Measurements from ENCODE around the gene BRD3. TPM values are rescaled to one million over a fixed set of nuclear protein-coding genes. Genes with fewer than 3 reads are reported as not detected.

The BRD3 gene
- polyA plus RNA-seq, 3 donors = 16.4 to 18.2 (median 17.1) TPM

DNA sequence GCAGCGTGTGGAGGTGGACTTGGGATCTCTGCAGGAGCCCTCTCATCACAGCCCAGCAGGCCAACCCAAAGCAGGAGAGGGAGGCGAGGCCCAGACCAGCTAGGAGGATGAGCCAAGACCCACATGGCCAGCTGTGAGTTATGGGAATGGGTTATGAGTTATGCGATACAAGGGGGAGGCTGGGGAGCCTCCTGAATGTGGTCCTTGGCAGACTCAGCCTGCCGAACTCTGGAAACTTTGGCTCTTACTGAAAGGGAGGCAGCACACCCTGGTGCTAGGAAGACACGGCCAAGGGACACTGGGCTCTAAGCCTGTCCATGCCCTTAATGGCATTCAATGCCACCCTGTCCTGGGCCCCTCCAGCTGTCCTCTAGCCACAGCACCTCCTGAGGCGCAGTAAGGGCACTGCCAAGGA, 68.0 kb downstream of the BRD3 start:
- DNase-seq = no peak

DNA sequence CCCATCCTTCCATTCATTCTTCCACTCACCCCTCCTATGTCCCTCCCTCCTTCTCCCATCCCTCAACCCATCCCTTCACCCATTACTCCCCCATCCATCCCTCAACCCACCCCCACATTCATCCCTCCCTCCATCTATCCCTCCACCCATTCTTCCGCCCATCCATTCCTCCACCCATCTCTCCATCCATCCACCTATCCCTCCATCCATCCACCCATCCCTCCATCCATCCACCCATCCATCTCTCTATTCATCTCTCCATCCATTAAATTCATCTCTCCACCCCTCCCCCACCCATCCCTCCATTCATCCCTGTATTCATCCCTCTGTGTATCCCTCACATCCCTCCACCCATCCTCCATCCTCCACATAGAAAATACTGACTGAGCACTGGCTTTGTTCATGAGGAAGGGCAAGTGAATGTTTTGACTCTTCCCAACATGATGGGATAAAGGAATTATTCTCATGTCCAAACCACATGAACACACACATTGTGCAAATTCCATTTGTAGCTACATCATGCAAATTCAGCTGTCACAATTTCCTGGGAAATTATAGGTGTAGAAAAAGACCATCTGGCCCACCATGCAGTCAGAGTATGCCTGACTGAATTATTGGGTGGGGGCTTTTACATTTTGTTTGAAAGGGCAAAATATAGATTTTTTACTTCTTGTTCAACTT, 68.8 kb downstream of the BRD3 start:
- H3K27ac Mint-ChIP-seq = no peak overlapping the region
- H3K9me3 ChIP-seq (replicated peaks in 1 of 2; ENCODE audit: control insufficient read depth in 1 of 2, insufficient read depth in 1 of 2, low read length in 2 of 2) = no peaks in the 10 kb centered on the region
- TF ChIP-seq, protein P1, sequence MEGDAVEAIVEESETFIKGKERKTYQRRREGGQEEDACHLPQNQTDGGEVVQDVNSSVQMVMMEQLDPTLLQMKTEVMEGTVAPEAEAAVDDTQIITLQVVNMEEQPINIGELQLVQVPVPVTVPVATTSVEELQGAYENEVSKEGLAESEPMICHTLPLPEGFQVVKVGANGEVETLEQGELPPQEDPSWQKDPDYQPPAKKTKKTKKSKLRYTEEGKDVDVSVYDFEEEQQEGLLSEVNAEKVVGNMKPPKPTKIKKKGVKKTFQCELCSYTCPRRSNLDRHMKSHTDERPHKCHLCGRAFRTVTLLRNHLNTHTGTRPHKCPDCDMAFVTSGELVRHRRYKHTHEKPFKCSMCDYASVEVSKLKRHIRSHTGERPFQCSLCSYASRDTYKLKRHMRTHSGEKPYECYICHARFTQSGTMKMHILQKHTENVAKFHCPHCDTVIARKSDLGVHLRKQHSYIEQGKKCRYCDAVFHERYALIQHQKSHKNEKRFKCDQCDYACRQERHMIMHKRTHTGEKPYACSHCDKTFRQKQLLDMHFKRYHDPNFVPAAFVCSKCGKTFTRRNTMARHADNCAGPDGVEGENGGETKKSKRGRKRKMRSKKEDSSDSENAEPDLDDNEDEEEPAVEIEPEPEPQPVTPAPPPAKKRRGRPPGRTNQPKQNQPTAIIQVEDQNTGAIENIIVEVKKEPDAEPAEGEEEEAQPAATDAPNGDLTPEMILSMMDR (IDR thresholded peaks at IDR 0.05) = no peak
- intact Hi-C loops (cut with micrococcal nuclease) = no loop called here
- no peak for DNase-seq
- H3K4me3 Mint-ChIP-seq = no peak overlapping the region
- H3K4me3 ChIP-seq (replicated peaks in 1 of 3; ENCODE audit: low read depth in 2 of 3, low read length in 3 of 3) = no peak overlapping the region
- peaks cover 3 to 6% of the 10 kb centered on the region in 2 donors for H3K4me1 ChIP-seq (ENCODE audit: control insufficient read depth in 1 of 2, insufficient read depth in 2 of 2, low read length in 2 of 2)
- no peaks in the 10 kb centered on the region for H3K27me3 ChIP-seq (ENCODE audit: control insufficient read depth in 2 of 2, insufficient read depth in 2 of 2, low read length in 2 of 2)
- H3K27ac ChIP-seq (ENCODE audit: low read depth in 1 of 2, low read length in 2 of 2) = no peak overlapping the region
- peaks cover 3% of the 10 kb centered on the region for H3K4me1 Mint-ChIP-seq
- H3K79me2 ChIP-seq (ENCODE audit: insufficient read depth, low read length) = no peaks in the 10 kb centered on the region
- H3K4me2 ChIP-seq (replicated peaks; ENCODE audit: extremely low read depth, low read length, poor library complexity, severe bottlenecking) = no peak overlapping the region
- H3K27me3 Mint-ChIP-seq (ENCODE audit: low read depth in 3 of 3) = peaks cover 3 to 13% (median 9%) of the 10 kb centered on the region in 3 donors
- H4K20me1 ChIP-seq (ENCODE audit: insufficient read depth, low read length) = no peaks in the 10 kb centered on the region
- no peaks in the 10 kb centered on the region for H3K36me3 ChIP-seq (replicated peaks in 1 of 2; ENCODE audit: control insufficient read depth in 1 of 2, insufficient read depth in 2 of 2, low read length in 2 of 2)
- H3K36me3 Mint-ChIP-seq = no peaks in the 10 kb centered on the region
- 100% methylated on average over 1 of the region's 1 CpG for WGBS (ENCODE audit: insufficient coverage)
- H3K9me3 Mint-ChIP-seq = no peaks in the 10 kb centered on the region
- H3K9ac ChIP-seq (ENCODE audit: insufficient read depth, low read length, poor library complexity, severe bottlenecking) = no peak overlapping the region
- H2AFZ ChIP-seq (ENCODE audit: insufficient read depth, low read depth, low read length, poor library complexity, severe bottlenecking) = no peak overlapping the region

More for the DNA sequence above, 68.0 kb downstream of the BRD3 start:
- H3K27ac ChIP-seq (ENCODE audit: low read depth in 1 of 2, low read length in 2 of 2) = no peak overlapping the region
- no peak overlapping the region for H3K9ac ChIP-seq (ENCODE audit: insufficient read depth, low read length, poor library complexity, severe bottlenecking)
- H3K27ac Mint-ChIP-seq = peak overlapping the region in 2 of 7 donors; percentile 14 to 17
- H3K4me2 ChIP-seq (replicated peaks; ENCODE audit: extremely low read depth, low read length, poor library complexity, severe bottlenecking) = no peak overlapping the region
- 94% methylated on average over 5 of the region's 6 CpGs for WGBS (ENCODE audit: insufficient coverage)
- peaks cover 0 to 13% (median 9%) of the 10 kb centered on the region in 3 donors for H3K27me3 Mint-ChIP-seq (ENCODE audit: low read depth in 3 of 3)
- H3K9me3 Mint-ChIP-seq = no peaks in the 10 kb centered on the region
- H3K4me3 ChIP-seq (replicated peaks in 1 of 3; ENCODE audit: low read depth in 2 of 3, low read length in 3 of 3) = no peak overlapping the region
- TF ChIP-seq, protein P1 (IDR thresholded peaks at IDR 0.05) = no peak
- H3K4me3 Mint-ChIP-seq = no peak overlapping the region
- no peaks in the 10 kb centered on the region for H3K79me2 ChIP-seq (ENCODE audit: insufficient read depth, low read length)
- H3K9me3 ChIP-seq (replicated peaks in 1 of 2; ENCODE audit: control insufficient read depth in 1 of 2, insufficient read depth in 1 of 2, low read length in 2 of 2) = no peaks in the 10 kb centered on the region
- no peaks in the 10 kb centered on the region for H3K36me3 ChIP-seq (replicated peaks in 1 of 2; ENCODE audit: control insufficient read depth in 1 of 2, insufficient read depth in 2 of 2, low read length in 2 of 2)
- intact Hi-C loops (cut with micrococcal nuclease) = no loop called here
- H4K20me1 ChIP-seq (ENCODE audit: insufficient read depth, low read length) = no peaks in the 10 kb centered on the region
- no peaks in the 10 kb centered on the region for H3K27me3 ChIP-seq (ENCODE audit: control insufficient read depth in 2 of 2, insufficient read depth in 2 of 2, low read length in 2 of 2)
- H3K4me1 Mint-ChIP-seq = no peaks in the 10 kb centered on the region
- H3K36me3 Mint-ChIP-seq = no peaks in the 10 kb centered on the region
- H3K4me1 ChIP-seq (ENCODE audit: control insufficient read depth in 1 of 2, insufficient read depth in 2 of 2, low read length in 2 of 2) = no peaks in the 10 kb centered on the region
- H2AFZ ChIP-seq (ENCODE audit: insufficient read depth, low read depth, low read length, poor library complexity, severe bottlenecking) = no peak overlapping the region
